RWPE1 (cell line): ENCODE results near the gene DDX10.

Source experiments
- CTCF ChIA-PET: fragments of 350-600 bp; sonication (Branson Sonifier 250); formaldehyde crosslinking; extraction: SDS; loops from one replicate; lab custom pipeline; 2021; lab: Yijun Ruan, JAX
- POLR2A ChIA-PET: fragments of 400-600 bp; formaldehyde crosslinking; extraction: SDS; loops from one replicate; lab custom pipeline; 2020; ENCODE audit warnings: antibody characterized with exemption; ENCODE audit not compliant: low non-redundant PET; lab: Yijun Ruan, JAX
- DNase-seq: peaks from one replicate; pipeline ENCODE4 v3.0.0; 2012; ENCODE audit warnings: low spot score
- H3K27ac ChIP-seq: fragments of 450-650 bp; 2 replicates; pipeline ENCODE4 v1.5.1; 2017
- CTCF ChIP-seq: fragments of 450-650 bp; conservative IDR thresholded peaks from 2 replicates; pipeline ENCODE4 v1.5.1; 2017; ENCODE audit warnings: low read depth, mild to moderate bottlenecking

Gene DDX10

GRCh38 chr11:108664730-108665525 is at the start of gene DDX10:
Gene DDX10, plus strand, starts transcription at chr11:108665069. Its CDS starts 85 bp downstream, at chr11:108665154.
- POLR2A ChIA-PET: no interaction called here
- peak; percentile 99 for DNase-seq
- CTCF ChIA-PET: interaction anchor here (0.8 kb wide), 1 partner anchor 13 kb away, joined by 3 read pairs; no protein-coding TSS in a partner anchor
- no peak for TF ChIP-seq CTCF
- peak within 1 kb of the TSS; percentile 41; the same call in 1 of the 2 replicates for H3K27ac ChIP-seq

- peak; percentile 95 for DNase-seq
- ChIA-PET POLR2A (no interaction called here), CTCF (interaction anchor here (0.7 kb wide), 1 partner anchor 57 kb away, joined by 4 read pairs; no protein-coding TSS in a partner anchor)
- no peak for TF ChIP-seq CTCF
- peak overlapping the region; percentile 78 for H3K27ac ChIP-seq
Measured at GRCh38 chr11:108616549-108616948, 48.3 kb upstream of the DDX10 start.

- H3K27ac ChIP-seq: peak overlapping the region; percentile 64; the same call in 1 of the 2 replicates
- CTCF ChIA-PET: interaction anchor here (0.8 kb wide), 1 partner anchor 27 kb away, joined by 3 read pairs; no protein-coding TSS in a partner anchor
- POLR2A ChIA-PET: no interaction called here
- no peak for DNase-seq
- no peak for TF ChIP-seq CTCF
Measured at GRCh38 chr11:108617055-108617454, 47.8 kb upstream of the DDX10 start.

DNA sequence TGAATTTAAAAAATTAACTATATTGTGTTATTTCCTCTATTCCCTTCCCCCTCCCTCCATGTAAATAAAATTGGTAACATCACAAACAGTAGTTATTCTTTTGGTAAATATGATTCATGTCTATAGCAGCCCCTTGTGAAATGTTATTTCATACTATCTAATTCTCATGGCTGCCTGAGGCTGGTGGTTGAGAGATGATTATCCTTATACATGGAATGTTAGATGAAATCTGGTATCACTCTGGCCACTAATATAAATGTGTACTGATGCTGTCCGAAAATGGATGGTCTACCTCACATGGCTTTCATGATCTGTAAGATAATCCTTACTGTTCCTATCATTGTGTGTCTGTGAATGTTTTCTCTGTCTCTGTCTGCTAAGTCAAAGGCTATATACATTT is 46.3 kb upstream of the DDX10 start:
- H3K27ac ChIP-seq: no peak overlapping the region
- no peak for TF ChIP-seq CTCF

GRCh38 chr11:108620958-108621772 is 43.7 kb upstream of the DDX10 start:
- H3K27ac ChIP-seq: no peak overlapping the region
- CTCF ChIA-PET: no interaction called here
- DNase-seq: no peak
- no peak for TF ChIP-seq CTCF
- POLR2A ChIA-PET: no interaction called here

More for the DNA sequence above, 46.3 kb upstream of the DDX10 start:
- DNase-seq: no peak
- ChIA-PET POLR2A (no interaction called here), CTCF (no interaction called here)

DNA sequence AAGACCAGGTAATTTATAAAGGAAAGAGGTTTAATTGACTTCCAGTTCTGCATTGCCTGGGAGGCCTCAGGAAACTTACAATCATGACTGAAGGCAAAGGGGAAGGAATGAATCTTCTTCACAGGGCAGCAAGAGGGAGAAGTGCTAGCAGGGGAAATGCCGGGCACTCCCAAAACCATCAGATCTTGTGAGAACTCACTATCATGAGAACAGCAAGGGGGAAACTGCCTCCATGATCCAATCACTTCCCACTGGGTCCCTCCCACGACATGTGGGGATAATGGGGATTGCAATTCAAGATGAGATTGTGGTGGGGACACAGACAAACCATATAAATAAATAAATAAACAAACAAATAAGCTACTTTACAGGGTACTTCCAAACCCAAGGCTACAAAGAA is 42.5 kb upstream of the DDX10 start:
- ChIA-PET CTCF (no interaction called here), POLR2A (no interaction called here)
- no peak for TF ChIP-seq CTCF
- DNase-seq: no peak
- H3K27ac ChIP-seq: no peak overlapping the region
